ENCODE results near the gene SFTA2. TPM values are rescaled to one million over a fixed set of nuclear protein-coding genes. Genes with fewer than 3 reads are reported as not detected.

Gene SFTA2
- total and polyA plus RNA-seq, 9 of the 15 experiments (the other 6 are each of a cell fraction or from before 2014, with no cell fraction given), result not detected

- TF ChIP-seq ZBTB49 (CRISPR knock-in tag; IDR thresholded peaks at IDR 0.05; ENCODE audit: borderline replicate concordance) (no peak), MYBL2 (IDR thresholded peaks at IDR 0.05; ENCODE audit: low read depth) (no peak), MYBL2 (CRISPR knock-in tag; IDR thresholded peaks at IDR 0.05; ENCODE audit: borderline replicate concordance) (no peak), MAFG (tag; conservative IDR thresholded peaks at IDR 0.05) (no peak), BHLHE40 (IDR thresholded peaks at IDR 0.05; ENCODE audit: low read length) (peak; percentile 61), RFX7 (CRISPR knock-in tag; IDR thresholded peaks at IDR 0.05) (no peak), HEY1 (CRISPR knock-in tag; IDR thresholded peaks at IDR 0.05; ENCODE audit: borderline replicate concordance) (no peak), ZNF197 (CRISPR knock-in tag; IDR thresholded peaks at IDR 0.05; ENCODE audit: low read depth) (no peak), TRIM25 (IDR thresholded peaks at IDR 0.05; ENCODE audit: borderline replicate concordance) (peak; percentile 27; the same call in 1 of the 2 replicates), ZBTB1 (CRISPR knock-in tag; IDR thresholded peaks at IDR 0.05; ENCODE audit: borderline replicate concordance, low read depth) (0 out of 2 replicates have a peak, but pooled peaks have one; percentile 37), PRMT5 (CRISPR knock-in tag; IDR thresholded peaks at IDR 0.05) (no peak), RAD21 (CRISPR knock-in tag; conservative IDR thresholded peaks at IDR 0.05 in 1 of 2, IDR thresholded peaks at IDR 0.05 in 1 of 2) (no peak), RBM34 (IDR thresholded peaks at IDR 0.05; ENCODE audit: borderline replicate concordance, insufficient read depth, low read length) (no peak), TBP (optimal IDR thresholded peaks at IDR 0.05; ENCODE audit: low read depth, low read length) (no peak), ZNF57 (CRISPR knock-in tag; IDR thresholded peaks at IDR 0.05) (no peak), SOX6 (IDR thresholded peaks at IDR 0.05) (no peak), CHD1 (IDR thresholded peaks at IDR 0.05; ENCODE audit: low read length) (peak; percentile 73), ATF3 (IDR thresholded peaks at IDR 0.05) (no peak), ATF3 (CRISPR knock-in tag; conservative IDR thresholded peaks at IDR 0.05) (no peak), FIP1L1 (IDR thresholded peaks at IDR 0.05; ENCODE audit: low read depth, low read length, poor library complexity, severe bottlenecking) (no peak), GTF2E2 (tag; IDR thresholded peaks at IDR 0.05) (0 out of 2 replicates have a peak, but pooled peaks have one; percentile 20), NRF1 (conservative IDR thresholded peaks at IDR 0.05 in 1 of 2, IDR thresholded peaks at IDR 0.05 in 1 of 2) (0 out of 4 replicates have a peak, but pooled peaks of 1 of the 2 experiments have one; percentile 21)
Measured at GRCh38 chr6:30884521-30885480, 47.2 kb downstream of the SFTA2 start (continued).

Data from K562 (cell line).